GM12864 (cell line): ENCODE measurements around the gene TGFB1I1.

ENCODE experiments used
- DNase-seq: peaks from one replicate; pipeline ENCODE4 v3.0.0-alpha.2; 2011; ENCODE audit warnings: low read depth
- H3K4me3 ChIP-seq: 2 replicates; pipeline ENCODE4 v1.5.1; 2011; ENCODE audit warnings: mild to moderate bottlenecking, low read depth, low read length, control low read depth
- TF ChIP-seq, protein P1 (sequence below): IDR thresholded peaks from 2 replicates; pipeline ENCODE4 v1.5.1; 2011; ENCODE audit warnings: low read depth, mild to moderate bottlenecking, moderate library complexity, low read length, control low read depth, inconsistent platforms; ENCODE audit errors: missing control alignments

TGFB1I1 gene

DNA sequence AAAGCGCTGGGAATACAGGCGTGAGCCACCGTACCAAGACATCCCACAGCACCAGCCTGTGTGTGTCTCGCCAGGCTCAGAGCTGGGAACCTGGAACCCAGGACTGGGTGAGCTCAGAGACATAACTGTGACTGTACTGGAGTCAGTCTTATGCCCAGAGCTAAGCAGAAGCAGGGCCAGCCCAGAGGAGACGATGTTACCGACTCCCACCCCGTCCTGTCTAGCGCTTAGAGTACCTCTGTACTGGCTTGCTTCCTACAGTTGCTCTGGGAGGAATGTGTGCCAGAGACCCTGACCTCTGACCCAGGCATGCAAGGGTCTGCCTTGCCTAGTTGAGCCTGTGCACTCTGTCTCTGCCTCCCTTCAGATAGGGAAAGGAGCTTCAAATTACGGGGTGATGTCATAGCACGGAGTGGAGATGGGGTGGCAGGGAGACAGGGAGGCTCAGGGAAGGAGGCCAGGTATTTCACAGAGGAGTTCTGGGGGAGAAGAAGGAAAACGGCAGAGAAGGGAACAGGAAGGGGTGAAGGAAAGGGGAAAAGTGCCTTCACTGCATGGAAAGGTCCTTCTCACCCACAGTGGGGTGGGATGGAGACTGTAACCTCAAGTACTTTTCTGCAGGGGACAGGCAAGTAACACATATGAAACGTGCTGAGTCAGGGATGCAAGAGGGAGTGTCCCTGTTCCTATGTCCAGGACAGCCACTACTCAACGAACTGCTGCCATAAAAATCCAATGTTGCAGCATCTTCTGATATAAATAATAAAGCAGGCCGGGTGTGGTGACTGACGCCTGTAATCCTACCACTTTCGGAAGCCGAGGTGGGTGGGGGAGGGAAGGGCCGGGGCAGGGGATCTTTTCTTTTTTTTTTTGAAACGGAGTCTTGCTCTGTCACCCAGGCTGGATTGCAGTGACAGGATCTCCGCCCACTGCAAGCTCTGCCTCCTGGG, 18.4 kb upstream of the TGFB1I1 start:
- no peak for DNase-seq
- H3K4me3 ChIP-seq = no peak overlapping the region
- TF ChIP-seq, protein P1, sequence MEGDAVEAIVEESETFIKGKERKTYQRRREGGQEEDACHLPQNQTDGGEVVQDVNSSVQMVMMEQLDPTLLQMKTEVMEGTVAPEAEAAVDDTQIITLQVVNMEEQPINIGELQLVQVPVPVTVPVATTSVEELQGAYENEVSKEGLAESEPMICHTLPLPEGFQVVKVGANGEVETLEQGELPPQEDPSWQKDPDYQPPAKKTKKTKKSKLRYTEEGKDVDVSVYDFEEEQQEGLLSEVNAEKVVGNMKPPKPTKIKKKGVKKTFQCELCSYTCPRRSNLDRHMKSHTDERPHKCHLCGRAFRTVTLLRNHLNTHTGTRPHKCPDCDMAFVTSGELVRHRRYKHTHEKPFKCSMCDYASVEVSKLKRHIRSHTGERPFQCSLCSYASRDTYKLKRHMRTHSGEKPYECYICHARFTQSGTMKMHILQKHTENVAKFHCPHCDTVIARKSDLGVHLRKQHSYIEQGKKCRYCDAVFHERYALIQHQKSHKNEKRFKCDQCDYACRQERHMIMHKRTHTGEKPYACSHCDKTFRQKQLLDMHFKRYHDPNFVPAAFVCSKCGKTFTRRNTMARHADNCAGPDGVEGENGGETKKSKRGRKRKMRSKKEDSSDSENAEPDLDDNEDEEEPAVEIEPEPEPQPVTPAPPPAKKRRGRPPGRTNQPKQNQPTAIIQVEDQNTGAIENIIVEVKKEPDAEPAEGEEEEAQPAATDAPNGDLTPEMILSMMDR = no peak

- DNase-seq = no peak
- H3K4me3 ChIP-seq = no peak overlapping the region
- TF ChIP-seq, protein P1 = peak; percentile 71
Measured at GRCh38 chr16:31455601-31456314, 16.2 kb upstream of the TGFB1I1 start.

DNA sequence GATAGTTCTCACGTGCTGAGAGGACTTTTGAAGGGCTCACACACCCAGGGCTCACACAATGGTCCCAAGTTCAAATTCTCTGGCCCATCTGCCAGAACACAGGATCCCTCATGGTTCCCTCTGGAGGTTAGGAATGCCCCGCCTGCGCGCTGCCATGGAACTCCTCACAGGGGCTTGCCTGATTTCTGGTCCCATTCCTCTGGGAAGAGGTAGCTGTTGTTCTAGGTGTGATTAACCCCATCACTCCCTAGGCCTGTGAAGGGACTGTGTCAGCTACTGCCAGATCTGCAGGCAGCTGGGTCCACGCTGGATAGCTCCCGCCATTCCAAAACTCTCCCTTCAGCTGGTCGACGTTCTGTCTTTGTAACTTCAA, 15.0 kb upstream of the TGFB1I1 start:
- TF ChIP-seq, protein P1 = no peak
- DNase-seq = no peak
- H3K4me3 ChIP-seq = peak overlapping the region; percentile 97; the same call in 1 of the 2 replicates

GRCh38 chr16:31458073-31458843, 13.7 kb upstream of the TGFB1I1 start:
- no peak for DNase-seq
- peak overlapping the region; percentile 97 for H3K4me3 ChIP-seq
- TF ChIP-seq, protein P1 = peak; percentile 43

DNA sequence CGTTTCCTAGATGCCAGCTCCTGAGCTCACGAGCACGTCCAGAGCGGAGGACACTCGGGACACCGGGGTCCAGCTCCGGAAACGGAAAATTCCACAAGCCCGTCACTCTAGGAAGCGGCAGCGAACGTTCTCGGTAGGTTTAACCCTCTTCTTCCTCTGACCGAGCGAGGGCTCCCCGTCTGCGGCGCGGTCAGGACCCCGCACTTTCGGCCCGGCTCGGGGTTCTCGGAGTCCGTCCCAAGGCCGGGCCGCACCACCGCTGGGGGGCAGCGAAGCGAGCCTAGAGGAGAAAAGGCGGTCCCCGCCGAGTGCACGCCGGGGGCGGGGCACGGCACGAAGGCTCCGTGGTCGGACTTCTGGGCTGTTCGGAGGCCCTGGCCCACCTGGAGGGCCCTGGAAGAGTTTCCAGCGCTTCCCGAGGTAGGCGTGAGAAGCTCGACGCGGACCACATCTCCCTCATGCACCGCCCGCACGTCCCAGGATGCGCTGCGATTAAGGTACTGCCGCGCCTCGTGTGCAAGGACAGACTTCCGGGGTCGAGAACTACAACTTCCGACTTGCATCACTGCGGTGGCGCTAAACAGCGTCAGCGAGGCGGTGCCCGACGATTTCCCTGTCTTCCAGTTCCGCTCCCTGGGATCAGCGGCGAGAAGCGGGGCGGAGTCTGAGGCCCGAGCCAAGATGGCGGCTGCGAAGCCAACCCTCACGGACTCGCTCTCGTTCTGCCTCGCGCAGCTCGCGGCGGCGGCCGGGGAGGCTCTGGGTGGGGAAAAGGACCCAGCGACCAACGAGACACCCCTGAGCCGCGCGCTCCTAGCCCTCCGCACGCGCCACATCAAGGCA, 12.9 kb upstream of the TGFB1I1 start, which contains the start of gene ARMC5:
ARMC5 (plus strand) TSS at position 658 of the 843 bp plus-strand sequence; CDS start at position 682, 24 bp downstream.
- TF ChIP-seq, protein P1 = peak; percentile 67
- peak within 1 kb of the TSS; percentile 97 for H3K4me3 ChIP-seq
- peak; percentile 97 for DNase-seq
